HUDEP-2 (cell line): ENCODE measurements around the gene NDUFC2.
A peak's percentile ranks its signal among the peaks of the same experiment; 100 is the strongest.
"Not testable (repeated sequence)": the region's sequence is repeated elsewhere in the genome, so short reads cannot be mapped to it uniquely, and the experiment has no call there.

ENCODE experiments used
- DNase-seq, 76 experiments: peaks; one replicate each; lab custom pipeline; 2025; ENCODE audit not compliant: unreplicated experiment in 76 of 76; lab: John Stamatoyannopoulos, UW

NDUFC2 gene

DNA sequence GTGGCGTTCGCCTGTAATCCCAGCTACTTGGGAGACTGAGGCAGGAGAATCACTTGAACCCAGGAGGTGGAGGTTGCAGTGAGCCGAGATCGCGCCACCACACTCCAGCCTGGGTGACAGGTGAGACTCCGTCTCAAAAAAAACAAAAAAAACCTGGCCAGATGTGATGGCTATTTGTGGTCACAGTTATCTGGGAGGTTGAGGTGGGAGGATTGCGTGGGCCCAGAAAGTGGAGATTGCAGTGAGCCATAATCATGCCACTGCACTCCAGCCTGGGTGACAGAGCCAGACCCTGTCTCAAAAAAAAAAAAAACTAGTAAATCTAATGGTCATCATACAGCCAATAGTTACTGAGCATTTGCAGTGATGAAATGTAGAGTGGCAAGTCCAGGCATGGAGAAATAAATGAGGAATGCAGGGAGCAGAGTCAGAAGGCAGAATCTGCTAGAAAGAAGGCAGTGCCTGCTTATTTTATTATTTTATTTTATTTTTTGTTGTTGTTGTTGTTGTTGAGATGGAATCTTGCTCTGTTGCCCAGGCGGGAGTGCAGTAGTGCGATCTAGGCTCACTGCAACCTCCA is 19.8 kb downstream of the NDUFC2 start:
- not testable (repeated sequence) for DNase-seq

DNA sequence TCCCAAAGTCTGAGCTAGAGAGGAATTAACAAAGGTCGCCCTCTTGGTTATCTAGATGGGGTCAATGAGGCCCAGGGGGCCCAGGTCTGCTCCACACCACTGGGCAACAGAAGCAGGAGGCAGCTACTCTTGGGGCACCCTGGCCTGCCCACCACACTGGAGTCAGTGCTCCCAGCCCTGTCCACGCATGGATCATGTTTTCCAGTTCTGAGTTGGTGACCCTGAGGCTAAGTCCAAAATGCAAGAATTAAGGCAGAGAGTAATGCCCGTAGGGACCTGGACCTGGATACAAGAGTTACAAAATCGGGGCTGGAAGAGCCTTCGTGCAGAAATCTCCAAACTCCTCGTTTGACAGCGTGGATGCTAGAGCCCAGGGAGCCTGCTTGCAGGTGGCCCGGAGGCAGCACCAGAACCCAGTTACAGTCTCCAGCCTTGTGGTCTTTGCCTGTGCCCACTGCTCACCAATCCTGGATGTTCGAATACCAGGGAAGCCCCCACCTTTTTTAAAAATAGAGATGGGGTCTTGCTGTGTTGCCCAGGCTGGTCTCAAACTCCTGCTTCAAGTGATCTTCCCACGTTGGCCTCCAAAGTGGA is 22.1 kb downstream of the NDUFC2 start:
- DNase-seq, result no peak

DNA sequence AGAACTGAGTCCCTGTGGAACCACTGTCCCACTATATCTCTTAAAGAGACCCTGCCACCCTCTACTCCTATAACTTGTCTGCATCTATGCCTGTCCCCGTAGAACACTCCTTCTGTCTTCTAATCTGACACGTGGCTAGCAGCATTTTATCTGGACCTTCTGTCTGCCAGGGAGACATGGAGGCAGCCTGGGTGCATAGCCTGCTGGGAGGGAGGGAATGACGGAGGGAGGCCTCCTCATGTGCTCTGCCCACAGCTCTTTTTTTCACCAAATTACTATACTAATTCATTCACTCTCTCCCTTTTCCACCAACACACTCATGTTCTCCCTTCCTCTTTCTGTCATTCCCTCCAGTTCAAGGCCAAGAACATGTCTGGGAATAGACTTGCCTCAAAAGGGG is 23.6 kb downstream of the NDUFC2 start:
- peak in 1 of 76 experiments; percentile 12 for DNase-seq

DNA sequence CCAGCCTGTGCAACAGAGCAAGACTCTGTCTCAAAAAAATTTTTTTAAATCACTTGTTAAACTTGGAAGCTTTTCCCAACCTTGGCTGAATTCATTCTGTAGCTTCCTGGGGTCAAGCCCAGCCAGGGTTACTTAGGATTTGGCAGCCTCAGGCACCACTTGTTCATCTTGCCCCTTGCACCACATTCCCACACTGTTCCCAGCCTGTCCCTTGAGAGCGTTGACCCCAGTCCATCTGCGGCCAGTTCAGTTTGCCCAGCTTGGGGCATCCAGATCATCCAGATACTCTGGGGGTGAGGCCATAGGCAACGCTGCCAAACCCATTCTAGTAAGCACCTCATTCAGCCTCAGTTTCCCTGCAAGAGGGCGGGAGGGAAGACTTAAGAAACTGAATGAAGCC is 24.7 kb downstream of the NDUFC2 start:
- DNase-seq, result no peak

DNA sequence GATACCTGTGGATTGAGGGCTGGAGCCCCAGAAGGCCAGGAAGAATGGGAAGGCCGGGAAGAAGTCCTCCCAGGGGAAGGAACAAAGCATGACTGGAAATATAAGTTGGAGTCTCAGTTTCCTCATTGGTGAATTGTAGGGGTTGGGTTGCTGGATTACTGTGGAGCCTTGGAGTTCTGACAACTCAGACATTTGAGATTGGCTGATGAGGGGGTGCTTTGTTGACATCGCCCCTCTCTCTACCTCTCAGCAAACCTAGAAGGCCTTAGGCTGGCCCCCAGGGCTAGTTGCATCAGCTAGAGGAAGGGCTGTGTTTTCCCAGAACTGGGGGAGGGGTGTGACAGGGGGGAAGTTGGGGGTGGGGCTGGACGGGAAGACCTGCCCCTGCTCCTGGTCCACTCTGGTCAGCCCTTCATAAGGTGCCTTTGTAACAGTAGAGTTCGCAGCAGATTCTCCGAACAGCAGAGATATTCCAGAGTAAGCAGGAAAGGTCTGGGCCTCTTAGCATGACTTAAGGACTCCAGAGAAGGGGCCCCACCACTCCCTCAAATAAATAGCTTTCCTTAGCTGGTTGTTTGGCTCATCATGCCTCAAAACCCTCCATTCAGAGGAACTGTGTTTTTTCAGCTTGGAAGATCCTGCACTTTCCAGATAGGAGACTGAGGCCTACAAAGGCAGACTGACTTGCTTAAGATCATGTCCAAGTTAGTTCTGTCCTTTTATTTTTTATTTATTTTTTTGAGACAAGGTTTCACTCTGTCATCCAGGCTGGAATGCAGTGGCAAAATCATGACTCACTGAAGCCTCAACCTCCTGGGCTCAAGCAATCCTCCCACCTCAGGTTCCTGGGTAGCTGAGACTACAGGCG is 28.5 kb downstream of the NDUFC2 start:
- no peak for DNase-seq

DNA sequence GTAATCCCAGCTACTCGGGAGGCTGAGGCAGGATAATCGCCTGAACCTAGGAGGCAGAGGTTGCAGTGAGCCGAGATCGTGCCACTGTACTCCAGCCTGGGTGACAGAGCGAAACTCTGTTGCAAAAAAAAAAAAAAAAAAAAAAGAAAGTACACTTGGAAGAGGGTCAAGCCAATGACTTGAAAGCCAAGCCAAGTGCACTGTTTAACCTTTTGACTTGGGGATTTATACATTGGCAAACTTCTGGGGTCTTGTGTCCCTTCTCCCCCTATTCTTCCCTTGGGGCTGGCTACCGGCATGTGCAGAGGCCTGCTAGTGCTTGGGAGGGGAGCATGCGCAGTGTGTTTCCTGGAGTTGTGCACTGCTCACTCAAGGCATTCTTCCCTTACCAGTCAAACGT is 30.3 kb downstream of the NDUFC2 start:
- no peak for DNase-seq

DNA sequence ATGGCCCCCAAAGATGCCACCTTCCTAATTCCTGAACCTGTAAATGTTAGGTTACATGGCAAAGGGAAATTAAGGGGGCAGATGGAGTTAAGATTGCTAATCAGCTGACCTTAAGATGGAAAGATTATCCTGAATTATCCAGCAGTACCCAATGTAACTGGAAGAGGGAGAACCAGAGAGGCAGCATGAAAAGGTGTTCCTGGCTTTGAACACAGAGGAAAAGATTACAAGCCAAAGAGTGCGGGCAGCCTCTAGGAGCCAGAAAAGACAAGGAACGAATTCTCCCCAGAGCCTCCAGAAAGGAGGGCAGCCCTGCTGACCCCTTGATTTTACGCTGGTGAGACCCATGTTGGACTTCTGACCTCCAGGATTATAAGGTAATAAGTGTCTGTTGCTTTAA is 31.1 kb downstream of the NDUFC2 start:
- DNase-seq, result no peak

DNA sequence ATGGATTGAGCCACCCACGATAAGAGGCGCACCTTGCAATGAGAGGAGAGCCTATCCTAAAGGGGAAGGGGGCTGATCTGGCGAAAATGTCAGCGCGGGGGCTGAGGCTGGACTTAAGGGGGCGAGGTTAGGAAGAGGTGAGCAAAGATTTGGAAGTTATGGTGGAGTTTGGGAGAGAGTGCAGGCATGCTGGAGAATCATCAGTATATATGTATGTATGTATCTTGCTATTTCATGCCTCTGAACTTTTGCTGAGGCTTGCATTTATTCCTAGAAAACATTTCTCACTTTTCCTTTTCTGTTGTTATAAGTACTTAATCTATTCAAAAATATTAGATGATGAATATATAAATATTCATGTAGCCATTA is 33.2 kb downstream of the NDUFC2 start:
- DNase-seq, result no peak

DNA sequence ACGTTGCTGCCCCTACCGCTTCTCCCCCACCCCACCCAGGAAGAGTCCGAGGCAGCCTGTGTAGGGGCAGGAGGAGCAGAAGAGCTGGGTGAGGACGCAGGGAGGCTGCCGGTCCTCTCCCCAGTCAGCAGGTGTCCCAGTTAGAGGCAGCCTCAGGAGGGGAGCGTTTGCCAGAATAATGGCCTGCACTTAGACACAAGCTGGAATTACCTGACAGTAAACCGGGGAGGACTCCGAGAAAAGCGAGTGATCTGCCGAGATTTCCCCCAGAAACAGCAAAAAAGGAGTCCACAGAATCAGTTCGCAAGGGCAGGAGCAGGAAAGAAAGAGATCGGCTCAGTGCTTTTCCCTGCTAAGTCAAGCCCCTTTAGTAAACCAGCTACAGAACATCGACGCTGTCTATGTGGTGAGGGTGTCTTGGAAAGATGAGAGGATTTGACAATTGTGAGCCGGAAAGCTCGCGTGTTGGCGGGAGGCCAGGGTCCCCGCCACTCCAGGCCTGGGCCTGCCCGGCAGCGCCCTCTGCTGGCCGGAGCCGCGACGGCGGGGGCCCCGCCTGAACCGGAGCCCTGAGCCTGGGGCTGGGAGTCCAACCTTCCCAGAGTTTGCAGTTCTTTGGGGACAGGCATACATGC is 33.7 kb downstream of the NDUFC2 start:
- DNase-seq, result peak in 60 of 76 experiments; percentile 6 to 79 (median 55)

DNA sequence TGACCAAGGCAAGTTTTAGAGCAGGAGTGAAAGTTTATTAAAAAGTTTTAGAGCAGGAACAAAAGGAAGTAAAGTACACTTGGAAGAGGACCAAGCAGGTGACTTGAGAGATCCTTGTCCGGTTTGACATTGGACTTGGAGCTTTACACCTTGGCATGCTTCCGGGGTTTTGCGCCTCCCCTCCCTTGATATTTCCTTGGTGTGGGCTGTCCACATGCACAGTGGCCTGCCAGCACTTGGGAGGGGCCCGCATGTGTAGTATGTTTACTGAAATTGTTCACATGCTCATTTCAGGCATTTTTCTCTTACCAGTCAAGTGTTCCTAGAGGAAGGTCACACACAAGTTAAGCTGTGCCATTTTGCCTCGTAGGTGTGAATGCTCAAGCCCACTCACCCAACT is 35.0 kb downstream of the NDUFC2 start:
- no peak for DNase-seq

DNA sequence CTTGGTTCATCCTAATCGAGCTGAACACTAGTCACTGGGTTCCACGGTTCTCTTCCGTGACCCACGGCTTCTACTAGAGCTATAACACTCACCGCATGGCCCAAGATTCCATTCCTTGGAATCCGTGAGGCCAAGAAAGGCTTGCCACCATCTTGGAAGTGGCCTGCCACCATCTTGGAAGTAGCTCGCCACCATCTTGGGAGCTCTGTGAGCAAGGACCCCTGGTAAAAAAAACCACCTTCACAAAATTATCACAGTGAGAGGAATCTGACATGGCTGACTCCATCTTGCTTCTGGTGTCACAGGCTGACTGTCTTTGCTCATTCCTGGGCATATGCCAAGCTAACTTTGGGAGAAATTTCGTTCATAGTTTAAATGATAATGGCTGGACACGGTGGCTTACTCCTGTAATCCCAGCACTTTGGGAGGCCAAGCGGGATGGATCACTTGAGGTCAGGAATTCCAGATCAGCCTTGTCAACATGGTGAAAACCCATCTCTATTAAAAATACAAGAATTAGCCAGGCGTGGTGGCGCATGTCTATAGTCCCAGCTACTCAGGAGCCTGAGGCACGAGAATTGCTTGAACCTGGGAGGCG is 37.7 kb downstream of the NDUFC2 start:
- DNase-seq, result no peak

DNA sequence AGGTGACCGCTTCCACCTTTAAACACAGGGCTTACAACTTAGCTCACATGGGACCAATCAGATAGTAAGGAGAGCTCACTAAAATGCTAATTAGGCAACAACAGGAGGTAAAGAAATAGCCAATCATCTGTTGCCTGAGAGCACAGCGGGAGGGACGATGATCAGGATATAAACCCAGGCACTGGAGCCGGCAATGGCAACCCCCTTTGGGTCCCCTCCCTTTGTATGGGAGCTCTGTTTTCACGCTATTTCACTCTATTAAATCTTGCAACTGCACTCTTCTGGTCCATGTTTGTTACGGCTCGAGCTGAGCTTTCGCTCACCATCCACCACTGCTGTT is 38.3 kb downstream of the NDUFC2 start:
- not testable (repeated sequence) for DNase-seq

DNA sequence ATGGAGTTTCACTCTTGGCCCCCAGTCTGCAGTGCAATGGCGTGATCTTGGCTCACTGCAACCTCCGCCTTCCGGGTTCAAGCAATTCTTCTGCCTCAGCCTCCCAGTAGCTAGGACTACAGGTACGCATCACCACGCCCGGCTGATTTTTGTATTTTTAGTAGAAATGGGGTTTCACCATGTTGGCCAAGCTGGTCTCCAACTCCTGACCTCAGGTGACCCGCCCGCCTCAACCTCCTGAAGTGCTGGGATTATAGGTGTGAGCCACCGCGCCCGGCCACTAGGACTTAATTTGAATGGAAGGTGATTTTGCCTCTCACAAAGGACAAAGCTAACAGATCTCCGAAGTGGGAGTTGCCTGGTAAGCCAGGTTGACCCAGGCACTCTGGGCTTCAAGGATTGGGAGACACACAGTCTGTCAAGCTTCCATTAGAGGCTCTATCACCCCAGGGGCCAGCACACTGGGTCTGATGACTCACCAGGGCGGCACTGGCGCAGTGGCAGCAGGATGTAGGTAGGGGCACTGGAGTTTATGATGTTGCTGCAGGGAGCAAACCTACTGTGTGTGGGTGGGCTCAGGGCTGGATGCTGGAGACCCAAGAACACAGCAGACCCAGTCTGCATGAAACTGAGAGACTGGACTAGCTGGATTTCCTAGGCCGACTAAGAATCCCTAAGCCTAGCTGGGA is 38.8 kb downstream of the NDUFC2 start:
- DNase-seq, result peak in 16 of 76 experiments; percentile 6 to 54 (median 14)

DNA sequence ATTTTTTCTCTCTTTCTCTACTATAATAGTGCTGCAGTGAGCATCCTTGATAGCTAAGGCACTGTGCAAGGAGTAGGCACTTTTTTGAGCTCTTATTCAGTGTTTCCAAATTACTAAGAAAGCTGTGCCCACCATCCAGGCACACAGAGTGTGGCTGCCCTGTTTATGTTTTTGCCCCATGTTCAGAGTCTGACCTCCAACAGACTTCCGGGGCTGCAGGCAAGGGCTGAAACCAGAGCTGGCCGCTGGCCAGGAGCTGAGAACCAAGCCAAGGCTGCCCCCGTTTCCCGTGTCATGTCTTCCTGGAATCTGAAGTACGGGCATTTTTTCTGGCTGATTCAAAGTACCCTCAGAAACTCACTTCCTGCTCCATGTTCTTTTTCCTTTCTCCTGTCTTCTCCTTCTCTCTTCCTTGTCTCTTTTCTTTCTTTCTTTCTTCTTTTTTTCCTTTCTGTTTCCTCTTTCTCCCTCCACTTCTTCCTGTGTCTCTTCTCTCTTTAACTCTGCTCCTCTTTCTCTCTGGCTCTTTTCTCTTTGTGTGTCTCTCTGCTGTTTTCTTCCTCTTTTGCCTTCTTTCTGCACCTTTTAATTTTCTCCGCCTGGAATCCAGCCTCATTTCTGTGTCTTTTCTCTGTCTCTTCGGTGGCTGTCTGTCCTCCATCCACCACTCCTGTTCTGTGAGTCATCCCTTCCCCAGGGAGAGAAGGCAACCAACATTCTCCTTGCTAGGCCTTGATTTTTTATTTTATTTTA is 39.6 kb downstream of the NDUFC2 start:
- DNase-seq, result peak in 65 of 76 experiments; percentile 16 to 77 (median 53)

DNA sequence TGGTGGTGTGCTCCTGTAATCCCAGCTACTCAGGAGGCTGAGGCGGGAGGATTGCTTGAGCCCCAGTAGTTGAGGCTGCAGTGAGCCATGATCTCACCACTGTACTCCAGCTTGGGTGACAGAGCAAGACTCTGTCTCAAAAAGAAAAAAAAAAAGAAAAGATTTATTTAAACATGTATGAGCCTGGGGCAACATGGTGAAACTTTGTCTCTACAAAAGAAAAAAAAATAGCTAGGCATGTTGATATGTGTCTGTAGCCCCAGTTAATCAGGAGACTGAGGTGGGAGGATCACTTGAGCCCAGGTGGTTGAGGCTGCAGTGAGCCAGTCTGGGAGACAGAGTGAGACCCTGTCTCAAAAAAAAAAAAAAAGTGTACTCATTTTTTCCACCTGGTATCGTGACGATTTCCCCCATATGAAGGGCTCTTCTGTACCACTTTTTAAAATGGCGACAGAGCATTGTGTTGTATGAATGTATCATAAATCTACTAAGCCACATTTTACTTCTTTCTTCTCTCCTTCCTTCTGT is 40.2 kb downstream of the NDUFC2 start:
- no peak for DNase-seq

DNA sequence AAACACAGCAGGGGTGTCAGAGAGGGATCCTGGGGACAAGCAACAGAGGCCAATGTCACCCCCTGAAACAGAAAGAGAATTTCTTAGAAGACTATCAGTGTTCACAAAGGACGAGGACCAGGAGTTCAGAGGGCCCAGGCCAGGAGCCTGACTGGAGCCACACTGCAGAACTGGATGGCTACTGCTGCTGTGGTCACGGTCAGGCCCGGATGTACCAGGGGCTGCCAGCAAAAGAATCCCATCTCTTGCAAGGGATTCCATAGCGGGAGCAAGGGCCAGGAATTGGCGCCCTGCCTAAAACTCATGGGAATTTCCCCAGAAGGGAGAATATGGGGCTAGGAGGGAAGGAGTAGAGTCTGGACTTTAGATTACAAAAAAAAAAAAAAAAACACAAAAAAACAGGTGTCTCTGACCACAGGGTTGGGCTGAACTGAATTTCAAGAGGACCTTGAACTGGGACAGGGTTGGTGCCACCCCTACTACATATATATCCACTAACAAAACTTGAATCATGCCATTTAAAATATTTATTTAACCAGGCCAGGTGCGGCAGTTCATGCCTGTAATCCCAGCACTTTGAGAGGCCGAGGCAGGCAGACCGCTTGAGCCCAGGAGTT is 40.9 kb downstream of the NDUFC2 start:
- DNase-seq, result no peak

DNA sequence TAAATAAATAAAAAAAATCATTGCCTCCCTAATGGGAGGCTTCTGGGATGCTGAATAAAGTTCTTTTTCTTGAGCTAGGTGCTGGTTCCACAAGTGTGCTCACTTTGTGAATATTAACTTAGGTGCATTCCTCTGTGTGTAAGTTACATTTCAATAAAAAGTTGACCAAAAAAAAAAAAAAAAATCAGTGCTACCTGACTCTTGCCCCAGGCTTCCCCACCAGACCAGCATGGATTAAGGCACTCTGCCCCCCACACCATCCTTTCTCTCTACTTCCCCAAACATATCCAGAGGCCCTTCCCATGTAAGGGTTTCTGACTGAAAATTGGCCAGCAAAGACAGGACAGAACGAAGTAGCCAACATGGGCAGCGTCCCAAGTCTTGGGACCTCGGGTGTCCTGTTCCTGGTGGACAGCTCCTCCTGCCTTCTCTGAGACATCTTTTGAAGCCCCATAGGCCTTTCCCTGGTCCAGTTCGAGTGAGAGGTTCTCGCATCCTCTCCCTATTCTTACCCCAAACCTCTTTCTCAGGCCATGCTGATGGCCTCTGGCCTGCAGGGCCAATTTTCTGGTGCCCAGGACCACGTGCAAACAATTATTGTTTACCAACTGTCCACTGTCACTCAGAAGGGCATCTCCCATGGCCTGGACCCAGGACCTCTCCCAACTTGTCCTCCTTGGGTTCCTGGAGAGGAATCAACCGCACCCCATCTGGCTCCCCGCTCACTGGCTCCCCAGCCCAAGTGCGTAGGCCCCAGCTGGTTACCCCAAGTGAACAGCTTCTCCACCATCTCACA is 41.6 kb downstream of the NDUFC2 start:
- no peak for DNase-seq

DNA sequence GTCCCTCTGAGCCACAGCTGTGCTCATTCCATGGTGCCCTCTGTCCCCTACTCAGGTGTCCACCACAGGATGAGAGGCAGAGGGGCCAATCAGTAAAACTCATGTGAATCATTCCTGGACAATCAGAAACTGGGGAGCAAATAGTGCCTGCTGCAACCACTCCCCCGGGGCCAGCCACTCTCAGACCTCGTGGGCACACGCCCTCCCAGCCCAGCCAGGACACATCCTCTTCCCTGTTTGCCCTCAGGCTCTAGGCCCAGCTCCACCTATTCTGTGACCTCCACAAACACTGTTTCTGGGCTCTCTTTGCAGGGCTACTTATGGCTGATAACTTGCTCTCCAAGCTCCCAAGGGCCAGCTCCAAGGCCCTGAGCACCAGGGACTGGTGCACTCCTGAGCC is 42.6 kb downstream of the NDUFC2 start:
- peak in 2 of 76 experiments; percentile 11 to 14 for DNase-seq
